Brain microvascular endothelial cell (primary cell): ENCODE results near the gene EXOC4.

Experiments
- DNase-seq: peaks from one replicate; pipeline ENCODE4 v3.0.0-alpha.2; 2020
- H3K27ac ChIP-seq: fragments of 250-450 bp; sonication (Bioruptor Pico); 2 replicates; pipeline ENCODE4 v1.5.1; 2020; ENCODE audit warnings: mild to moderate bottlenecking, moderate library complexity
- H3K27me3 ChIP-seq: fragments of 250-450 bp; sonication (Bioruptor Pico); replicated peaks from 2 replicates; pipeline ENCODE4 v1.5.1; 2020; ENCODE audit warnings: mild to moderate bottlenecking
- H3K36me3 ChIP-seq: fragments of 250-450 bp; sonication (Bioruptor Pico); replicated peaks from 2 replicates; pipeline ENCODE4 v1.5.1; 2020; ENCODE audit warnings: mild to moderate bottlenecking
- H3K4me3 ChIP-seq: 2 replicates; pipeline ENCODE4 v1.5.1; 2011; ENCODE audit warnings: low read depth, mild to moderate bottlenecking, control low read depth, low read length, moderate library complexity
- CTCF ChIP-seq: IDR thresholded peaks from 2 replicates; pipeline ENCODE4 v1.5.1; 2011; ENCODE audit warnings: low read depth, mild to moderate bottlenecking, moderate library complexity, low read length, control low read depth, inconsistent platforms; ENCODE audit errors: missing control alignments
- in situ Hi-C: cut with HindIII; loops from 2 replicates; pipeline ENCODE4 v1.10.0; 2017; ENCODE audit warnings: low sequenced_read_pairs, low pct_ligation_motif_present

EXOC4 gene

GRCh38 chr7:133883591-133883990 is 630.7 kb downstream of the EXOC4 start:
- TF ChIP-seq CTCF = no peak
- no peak for DNase-seq
- H3K27me3 ChIP-seq = no peaks in the 10 kb centered on the region
- H3K36me3 ChIP-seq = no peaks in the 10 kb centered on the region
- H3K27ac ChIP-seq = no peak overlapping the region
- no peak overlapping the region for H3K4me3 ChIP-seq
- in situ Hi-C loops = no loop called here

- H3K36me3 ChIP-seq = no peaks in the 10 kb centered on the region
- no peak for TF ChIP-seq CTCF
- H3K4me3 ChIP-seq = no peak overlapping the region
- no peak for DNase-seq
- in situ Hi-C loops = no loop called here
- H3K27me3 ChIP-seq = no peaks in the 10 kb centered on the region
- no peak overlapping the region for H3K27ac ChIP-seq
These were observed 632.3 kb downstream of the EXOC4 start for GRCh38 chr7:133885213-133885612.

GRCh38 chr7:133886086-133886485 is 633.2 kb downstream of the EXOC4 start:
- DNase-seq = no peak
- no peak overlapping the region for H3K27ac ChIP-seq
- H3K4me3 ChIP-seq = no peak overlapping the region
- in situ Hi-C loops = no loop called here
- no peaks in the 10 kb centered on the region for H3K27me3 ChIP-seq
- H3K36me3 ChIP-seq = no peaks in the 10 kb centered on the region
- no peak for TF ChIP-seq CTCF

GRCh38 chr7:133886797-133887196 is 633.9 kb downstream of the EXOC4 start:
- H3K27me3 ChIP-seq = no peaks in the 10 kb centered on the region
- no peak overlapping the region for H3K27ac ChIP-seq
- no peak for TF ChIP-seq CTCF
- no peaks in the 10 kb centered on the region for H3K36me3 ChIP-seq
- no peak for DNase-seq
- no peak overlapping the region for H3K4me3 ChIP-seq
- in situ Hi-C loops = no loop called here

- in situ Hi-C loops = no loop called here
- Histone ChIP-seq H3K27me3 (no peaks in the 10 kb centered on the region), H3K4me3 (no peak overlapping the region), H3K27ac (no peak overlapping the region), H3K36me3 (no peaks in the 10 kb centered on the region)
- no peak for TF ChIP-seq CTCF
- DNase-seq = no peak
These were observed 634.6 kb downstream of the EXOC4 start for GRCh38 chr7:133887459-133887858.

GRCh38 chr7:133888061-133888930 is 635.4 kb downstream of the EXOC4 start:
- DNase-seq = no peak
- no peaks in the 10 kb centered on the region for H3K27me3 ChIP-seq
- H3K4me3 ChIP-seq = no peak overlapping the region
- no peaks in the 10 kb centered on the region for H3K36me3 ChIP-seq
- TF ChIP-seq CTCF = no peak
- in situ Hi-C loops = no loop called here
- no peak overlapping the region for H3K27ac ChIP-seq
